ENCODE results near the gene RAX. TPM values are rescaled to one million over a fixed set of nuclear protein-coding genes. Genes with fewer than 3 reads are reported as not detected.
"Not testable (repeated sequence)": the region's sequence is repeated elsewhere in the genome, so short reads cannot be mapped to it uniquely, and the experiment has no call there.

Gene RAX
- total RNA-seq, 1 donor: not detected

DNA sequence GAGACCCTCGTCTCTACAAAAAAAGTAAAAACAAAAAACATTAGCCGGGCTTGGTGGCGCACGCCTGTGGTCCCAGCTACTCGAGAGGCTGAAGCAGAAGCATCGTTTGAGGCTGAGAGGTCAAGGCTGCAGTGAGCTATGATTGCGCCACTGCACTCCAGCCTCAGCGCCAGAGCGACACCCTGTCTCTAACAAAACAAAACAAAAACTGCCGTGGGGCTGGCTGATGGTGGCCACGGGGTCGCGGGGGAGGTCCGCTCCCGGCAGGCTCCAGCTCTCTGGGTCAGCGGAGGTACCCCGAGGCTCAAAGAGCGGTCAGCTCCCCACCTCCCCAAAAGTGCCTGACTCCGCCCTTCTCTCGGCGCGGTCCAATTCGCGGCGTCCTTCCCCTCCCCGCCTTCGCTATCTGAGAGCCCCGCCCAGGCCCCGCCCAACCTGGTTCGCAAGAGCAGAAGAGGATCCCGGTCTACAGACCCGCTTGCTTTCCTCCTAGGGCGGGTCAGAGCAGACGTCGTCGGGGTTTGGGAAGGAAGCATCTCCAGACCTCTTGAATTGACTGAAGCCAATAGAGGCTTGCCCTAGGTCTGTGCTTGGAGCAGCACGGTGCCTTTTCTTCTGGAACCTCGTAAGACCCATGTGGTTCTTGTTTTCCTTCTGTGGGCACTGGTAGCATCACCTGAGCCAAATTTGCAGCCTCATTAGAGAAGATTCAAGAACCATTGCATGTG is 7.8 kb downstream of the RAX start:
- peak overlapping the region; percentile 43 for H3K4me3 ChIP-seq (ENCODE audit: low read depth, low read length)
- no peak for DNase-seq (ENCODE audit: low read depth)
- TF ChIP-seq, protein P1, sequence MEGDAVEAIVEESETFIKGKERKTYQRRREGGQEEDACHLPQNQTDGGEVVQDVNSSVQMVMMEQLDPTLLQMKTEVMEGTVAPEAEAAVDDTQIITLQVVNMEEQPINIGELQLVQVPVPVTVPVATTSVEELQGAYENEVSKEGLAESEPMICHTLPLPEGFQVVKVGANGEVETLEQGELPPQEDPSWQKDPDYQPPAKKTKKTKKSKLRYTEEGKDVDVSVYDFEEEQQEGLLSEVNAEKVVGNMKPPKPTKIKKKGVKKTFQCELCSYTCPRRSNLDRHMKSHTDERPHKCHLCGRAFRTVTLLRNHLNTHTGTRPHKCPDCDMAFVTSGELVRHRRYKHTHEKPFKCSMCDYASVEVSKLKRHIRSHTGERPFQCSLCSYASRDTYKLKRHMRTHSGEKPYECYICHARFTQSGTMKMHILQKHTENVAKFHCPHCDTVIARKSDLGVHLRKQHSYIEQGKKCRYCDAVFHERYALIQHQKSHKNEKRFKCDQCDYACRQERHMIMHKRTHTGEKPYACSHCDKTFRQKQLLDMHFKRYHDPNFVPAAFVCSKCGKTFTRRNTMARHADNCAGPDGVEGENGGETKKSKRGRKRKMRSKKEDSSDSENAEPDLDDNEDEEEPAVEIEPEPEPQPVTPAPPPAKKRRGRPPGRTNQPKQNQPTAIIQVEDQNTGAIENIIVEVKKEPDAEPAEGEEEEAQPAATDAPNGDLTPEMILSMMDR (IDR thresholded peaks at IDR 0.05; ENCODE audit: insufficient read depth, low read depth, low read length): no peak

- DNase-seq (ENCODE audit: low read depth): no peak
- TF ChIP-seq, protein P1 (IDR thresholded peaks at IDR 0.05; ENCODE audit: insufficient read depth, low read depth, low read length): no peak
- no peak overlapping the region for H3K4me3 ChIP-seq (ENCODE audit: low read depth, low read length)
Observed at GRCh38 chr18:59264651-59265245, 8.5 kb downstream of the RAX start.

GRCh38 chr18:59264121-59264571 is 9.1 kb downstream of the RAX start:
- TF ChIP-seq, protein P1 (IDR thresholded peaks at IDR 0.05; ENCODE audit: insufficient read depth, low read depth, low read length): no peak
- no peak for DNase-seq (ENCODE audit: low read depth)
- no peak overlapping the region for H3K4me3 ChIP-seq (ENCODE audit: low read depth, low read length)

GRCh38 chr18:59263661-59264060 is 9.6 kb downstream of the RAX start:
- no peak for DNase-seq (ENCODE audit: low read depth)
- no peak overlapping the region for H3K4me3 ChIP-seq (ENCODE audit: low read depth, low read length)
- TF ChIP-seq, protein P1 (IDR thresholded peaks at IDR 0.05; ENCODE audit: insufficient read depth, low read depth, low read length): no peak

DNA sequence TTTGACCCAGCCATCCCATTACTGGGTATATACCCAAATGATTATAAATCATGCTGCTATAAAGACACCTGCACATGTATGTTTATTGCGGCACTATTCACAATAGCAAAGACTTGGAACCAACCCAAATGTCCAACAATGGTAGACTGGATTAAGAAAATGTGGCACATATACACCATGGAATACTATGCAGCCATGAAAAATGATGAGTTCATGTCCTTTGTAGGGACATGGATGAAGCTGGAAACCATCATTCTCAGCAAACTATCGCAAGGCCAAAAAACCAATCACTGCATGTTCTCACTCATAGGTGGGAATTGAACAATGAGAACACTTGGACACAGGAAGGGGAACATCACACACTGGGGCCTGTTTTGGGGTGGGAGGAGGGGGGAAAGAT is 11.0 kb downstream of the RAX start:
- not testable (repeated sequence) for DNase-seq (ENCODE audit: low read depth); H3K4me3 ChIP-seq (ENCODE audit: low read depth, low read length)

- not testable (repeated sequence) for H3K4me3 ChIP-seq (ENCODE audit: low read depth, low read length); DNase-seq (ENCODE audit: low read depth)
Observed at GRCh38 chr18:59261842-59262241, 11.4 kb downstream of the RAX start.

DNA sequence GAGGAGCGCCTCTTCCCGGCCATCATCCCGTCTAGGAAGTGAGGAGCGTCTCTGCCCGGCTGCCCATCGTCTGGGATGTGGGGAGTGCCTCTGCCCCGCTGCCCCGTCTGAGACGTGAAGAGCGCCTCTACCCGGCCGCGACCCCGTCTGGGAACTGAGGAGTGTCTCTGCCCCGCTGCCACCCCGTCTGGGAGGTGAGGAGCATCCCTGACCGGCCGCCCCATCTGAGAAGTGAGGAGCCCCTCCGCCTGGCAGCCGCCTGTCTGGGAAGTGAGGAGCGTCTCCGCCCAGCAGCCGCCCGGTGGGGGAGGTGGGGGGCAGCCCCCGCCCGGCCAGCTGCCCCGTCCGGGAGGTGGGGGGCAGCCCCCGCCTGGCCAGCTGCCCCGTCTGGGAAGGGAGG is 17.8 kb downstream of the RAX start:
- H3K4me3 ChIP-seq (ENCODE audit: low read depth, low read length); DNase-seq (ENCODE audit: low read depth): not testable (repeated sequence)

GRCh38 chr18:59249199-59249774 is 24.0 kb downstream of the RAX start:
- H3K4me3 ChIP-seq (ENCODE audit: low read depth, low read length): no peak overlapping the region
- TF ChIP-seq, protein P1 (IDR thresholded peaks at IDR 0.05; ENCODE audit: insufficient read depth, low read depth, low read length): peak; percentile 82
- DNase-seq (ENCODE audit: low read depth): peak; percentile 84

All from fibroblast of villous mesenchyme (primary cell).